ENCODE results near the gene MEN1. TPM values are rescaled to one million over a fixed set of nuclear protein-coding genes. Genes with fewer than 3 reads are reported as not detected.

Gene MEN1
- total and polyA plus RNA-seq, 8 donors = 8.7 to 25.3 (median 13.5) TPM

DNA sequence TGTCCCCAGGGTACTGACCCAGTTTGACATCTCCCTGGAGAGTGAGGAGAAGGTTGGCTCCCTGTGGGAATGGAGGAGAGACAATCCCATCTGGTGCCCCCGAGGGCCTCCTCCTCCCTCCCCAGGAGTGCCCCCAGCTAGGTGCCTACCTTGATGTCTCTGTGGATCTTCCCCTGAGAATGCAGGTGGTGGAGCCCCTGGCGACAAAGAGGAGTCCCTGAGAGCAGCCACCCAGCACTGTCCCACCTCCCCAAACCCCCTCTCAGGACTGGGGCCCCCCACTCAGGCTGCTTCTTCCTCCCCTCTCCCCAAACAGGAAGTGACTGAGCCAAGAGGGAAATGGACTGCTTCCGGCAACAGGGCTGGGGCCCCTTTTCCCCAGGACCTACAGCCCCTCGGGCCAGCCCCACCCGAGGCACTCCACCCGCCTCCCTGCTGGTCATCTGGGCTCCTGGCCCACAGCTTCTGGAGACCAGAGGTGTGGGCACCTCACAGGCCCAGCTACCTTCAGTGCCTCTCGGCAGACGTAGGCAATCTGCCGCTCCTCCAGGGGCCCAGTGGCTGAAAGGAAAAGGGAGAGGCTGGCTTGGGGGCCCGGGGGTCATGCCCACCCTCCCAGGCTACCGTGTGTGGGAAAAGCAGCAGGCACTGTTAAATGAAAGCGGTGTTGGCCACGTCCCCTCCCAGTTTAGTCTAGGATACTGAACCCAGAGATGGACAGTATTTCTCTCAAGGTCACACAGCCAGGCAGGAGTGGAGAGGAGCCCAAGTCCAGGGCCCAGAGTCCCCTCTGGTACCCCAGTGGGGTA lies 8.6 kb downstream of the MEN1 start:
- Histone ChIP-seq H3K4me1 (peaks cover 6 to 12% (median 7%) of the 10 kb centered on the region in 3 donors), H3K36me3 (peaks cover 0 to 3% (median 3%) of the 10 kb centered on the region in 3 donors), H3K9me3 (no peaks in the 10 kb centered on the region), H3K27ac (peak overlapping the region in 1 of 4 donors; percentile 42), H3K27me3 (no peaks in the 10 kb centered on the region), H3K4me3 (peak overlapping the region in 1 of 4 donors; percentile 68)
- intact Hi-C loops (cut with DNase I) = no loop called here
- TF ChIP-seq, protein P1, sequence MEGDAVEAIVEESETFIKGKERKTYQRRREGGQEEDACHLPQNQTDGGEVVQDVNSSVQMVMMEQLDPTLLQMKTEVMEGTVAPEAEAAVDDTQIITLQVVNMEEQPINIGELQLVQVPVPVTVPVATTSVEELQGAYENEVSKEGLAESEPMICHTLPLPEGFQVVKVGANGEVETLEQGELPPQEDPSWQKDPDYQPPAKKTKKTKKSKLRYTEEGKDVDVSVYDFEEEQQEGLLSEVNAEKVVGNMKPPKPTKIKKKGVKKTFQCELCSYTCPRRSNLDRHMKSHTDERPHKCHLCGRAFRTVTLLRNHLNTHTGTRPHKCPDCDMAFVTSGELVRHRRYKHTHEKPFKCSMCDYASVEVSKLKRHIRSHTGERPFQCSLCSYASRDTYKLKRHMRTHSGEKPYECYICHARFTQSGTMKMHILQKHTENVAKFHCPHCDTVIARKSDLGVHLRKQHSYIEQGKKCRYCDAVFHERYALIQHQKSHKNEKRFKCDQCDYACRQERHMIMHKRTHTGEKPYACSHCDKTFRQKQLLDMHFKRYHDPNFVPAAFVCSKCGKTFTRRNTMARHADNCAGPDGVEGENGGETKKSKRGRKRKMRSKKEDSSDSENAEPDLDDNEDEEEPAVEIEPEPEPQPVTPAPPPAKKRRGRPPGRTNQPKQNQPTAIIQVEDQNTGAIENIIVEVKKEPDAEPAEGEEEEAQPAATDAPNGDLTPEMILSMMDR (IDR thresholded peaks at IDR 0.05) = no peak
- DNase-seq (peak in 2 of 6 donors; percentile 46 to 77), FAIRE-seq (no peak), ATAC-seq (no peak)
- 64 to 66% methylated on average over 12 to 13 of the region's 13 CpGs for WGBS, 2 donors

DNA sequence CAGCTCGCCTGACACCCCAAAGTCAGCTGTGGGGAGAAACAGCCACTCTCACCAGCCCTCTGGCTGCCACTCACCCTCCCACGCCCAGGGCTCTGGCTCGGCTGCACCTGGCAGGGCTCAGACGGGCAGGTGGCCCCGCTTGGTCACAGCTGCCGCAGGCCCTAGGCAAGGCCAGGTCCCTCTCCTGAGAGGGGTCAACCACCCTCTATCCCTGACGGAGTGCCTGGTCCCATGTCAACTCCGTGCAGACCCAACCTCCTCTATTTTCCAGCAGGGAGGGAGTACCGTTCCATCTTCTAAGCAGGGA lies 9.2 kb downstream of the MEN1 start:
- ATAC-seq (no peak), DNase-seq (no peak), FAIRE-seq (no peak)
- H3K4me1 ChIP-seq = peaks cover 6 to 12% (median 7%) of the 10 kb centered on the region in 3 donors
- peaks cover 0 to 3% (median 3%) of the 10 kb centered on the region in 3 donors for H3K36me3 ChIP-seq
- 83 to 89% methylated on average over 9 of the region's 9 CpGs for WGBS, 2 donors
- H3K27me3 ChIP-seq = no peaks in the 10 kb centered on the region
- no peak overlapping the region for H3K4me3 ChIP-seq
- H3K27ac ChIP-seq = no peak overlapping the region
- intact Hi-C loops (cut with DNase I) = no loop called here
- TF ChIP-seq, protein P1 (IDR thresholded peaks at IDR 0.05) = no peak
- H3K9me3 ChIP-seq = no peaks in the 10 kb centered on the region

DNA sequence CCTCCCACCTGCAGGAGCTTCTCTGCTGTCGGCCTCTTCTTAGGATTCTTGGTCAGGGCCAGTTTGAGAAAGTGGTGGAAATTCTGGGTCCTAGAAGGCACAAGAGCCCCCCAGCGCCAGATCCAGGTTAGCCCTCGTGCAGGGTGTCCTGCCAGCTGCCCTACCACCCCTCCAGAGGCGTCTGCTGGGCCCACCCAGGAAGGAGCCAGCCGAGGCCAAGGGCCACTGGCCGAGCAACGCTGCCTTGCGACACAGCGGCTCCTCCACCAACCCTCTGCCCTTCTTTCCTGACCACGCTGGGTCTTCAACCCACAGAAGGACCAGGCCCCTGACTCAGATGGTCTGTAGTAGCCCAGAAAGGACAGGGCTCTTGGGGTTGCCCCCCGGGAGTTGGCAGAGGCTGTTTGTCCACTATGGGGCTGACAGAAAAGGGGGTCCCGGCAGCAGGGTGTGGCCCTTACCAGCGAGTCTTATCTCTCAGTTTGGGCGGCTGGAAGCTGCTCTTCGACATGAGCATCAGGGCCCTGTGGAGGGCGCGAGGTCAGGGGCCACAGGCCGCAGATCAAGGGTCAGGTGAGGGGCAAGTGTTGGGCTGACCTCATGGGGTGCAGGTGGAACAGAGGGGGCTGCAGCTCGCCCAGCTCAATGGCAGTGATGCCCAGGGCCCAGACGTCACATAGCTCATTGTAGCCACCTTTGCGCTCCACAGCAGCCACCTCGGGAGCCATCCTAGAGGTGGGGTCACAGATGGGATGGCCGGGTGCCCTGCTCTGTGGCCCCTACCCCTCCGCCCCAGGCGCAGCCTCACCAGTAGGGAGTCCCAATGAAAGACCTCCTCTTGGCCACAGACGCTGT lies 9.8 kb downstream of the MEN1 start:
- Histone ChIP-seq H3K4me1 (peaks cover 6 to 12% (median 7%) of the 10 kb centered on the region in 3 donors), H3K9me3 (no peaks in the 10 kb centered on the region), H3K36me3 (peaks cover 0 to 3% (median 0%) of the 10 kb centered on the region in 3 donors), H3K27ac (no peak overlapping the region), H3K27me3 (no peaks in the 10 kb centered on the region), H3K4me3 (no peak overlapping the region)
- peak in 1 of 6 donors; percentile 76 for DNase-seq
- FAIRE-seq = no peak
- 88 to 91% methylated on average over 26 of the region's 26 CpGs for WGBS, 2 donors
- ATAC-seq = no peak
- intact Hi-C loops (cut with DNase I) = no loop called here
- TF ChIP-seq, protein P1 (IDR thresholded peaks at IDR 0.05) = no peak

DNA sequence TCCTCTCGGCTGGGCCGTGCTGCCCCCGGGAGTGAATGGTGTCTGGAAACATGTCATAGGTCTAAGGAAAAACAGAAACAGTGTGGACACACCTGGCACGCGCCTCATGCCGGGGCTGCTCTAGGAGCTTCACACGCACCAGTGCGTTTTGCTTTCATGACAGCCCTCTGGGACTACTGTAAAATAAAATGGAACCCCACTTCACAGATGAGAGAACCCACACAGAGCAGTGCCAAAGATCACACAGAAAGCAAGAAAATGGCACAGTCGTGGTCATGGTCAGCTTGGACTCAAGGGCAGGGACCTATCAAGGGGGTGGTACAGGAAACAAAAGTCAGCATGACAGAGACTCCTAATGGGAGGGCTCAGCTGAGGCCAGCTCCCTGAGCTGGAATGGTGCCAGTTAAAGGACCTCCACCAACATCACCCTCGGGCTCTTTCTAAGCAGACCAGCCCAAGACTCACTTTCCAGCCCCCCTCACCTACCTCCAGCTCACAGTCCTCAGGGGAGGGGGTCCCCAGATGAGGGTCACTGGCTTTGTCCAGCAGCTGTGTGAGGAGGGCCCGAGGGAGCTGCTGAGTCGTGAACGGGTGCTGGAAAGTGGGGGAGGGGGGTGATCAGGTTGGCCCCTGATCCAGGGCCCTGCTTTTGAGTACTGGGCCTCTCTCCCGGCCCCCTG lies 10.6 kb downstream of the MEN1 start:
- no peak overlapping the region for H3K4me3 ChIP-seq

More for the DNA sequence above, 10.6 kb downstream of the MEN1 start:
- H3K27ac ChIP-seq = no peak overlapping the region
- DNase-seq (peak in 2 of 6 donors; percentile 11 to 54), ATAC-seq (no peak), FAIRE-seq (no peak)
- no peaks in the 10 kb centered on the region for H3K9me3 ChIP-seq
- intact Hi-C loops (cut with DNase I) = loop anchor here in 1 of 3 donors (10.0 kb wide), 1 partner anchor 95 kb away; no protein-coding TSS in a partner anchor
- peaks cover 0 to under 1% (median 0%) of the 10 kb centered on the region in 3 donors for H3K36me3 ChIP-seq
- H3K4me1 ChIP-seq = peaks cover 6 to 12% (median 7%) of the 10 kb centered on the region in 3 donors
- TF ChIP-seq, protein P1 (IDR thresholded peaks at IDR 0.05) = no peak
- 76 to 77% methylated on average over 14 of the region's 14 CpGs for WGBS, 2 donors
- H3K27me3 ChIP-seq = no peaks in the 10 kb centered on the region
